Upper lobe of left lung (tissue), 4 donors: ENCODE measurements around the gene CDKAL1.

ENCODE experiments used
- CTCF ChIP-seq, 6 experiments: fragments of 450-650 bp in 4 of 6; fragments of 200-600 bp in 2 of 6; sonication (generic) in 2 of 6; IDR thresholded peaks; one replicate each; pipeline ENCODE4 v1.5.1; 2016 to 2019; ENCODE audit warnings: antibody characterized with exemption in 6 of 6
- POLR2A ChIP-seq, 4 donors: fragments of 450-650 bp; IDR thresholded peaks; one replicate each; pipeline ENCODE4 v1.5.1; 2016 to 2017; ENCODE audit warnings: antibody characterized with exemption in 4 of 4, mild to moderate bottlenecking in 2 of 4
- POLR2AphosphoS5 ChIP-seq, 2 donors: sonication (generic); formaldehyde crosslinking; IDR thresholded peaks; one replicate each; pipeline ENCODE4 v1.5.1; 2017; ENCODE audit warnings: antibody characterized with exemption in 2 of 2

GRCh38 chr6:21111093-21111725, 577.0 kb downstream of the CDKAL1 start:
- no peak for TF ChIP-seq CTCF (IDR thresholded peaks at IDR 0.05)
- no peak for TF ChIP-seq POLR2AphosphoS5 (IDR thresholded peaks at IDR 0.05)
- TF ChIP-seq POLR2A (IDR thresholded peaks at IDR 0.05) = no peak
